GM18505 (cell line): ENCODE measurements around the gene PHB1.

ENCODE experiments used
- ATAC-seq: cut with Tn5 transposase; IDR thresholded peaks from one replicate; pipeline ENCODE4 v1.9.1; 2021; ENCODE audit not compliant: unreplicated experiment
- POLR2A ChIP-seq: IDR thresholded peaks from 4 replicates; pipeline ENCODE4 v1.6.1; 2011; ENCODE audit warnings: borderline replicate concordance; ENCODE audit not compliant: insufficient read depth, insufficient read length; ENCODE audit errors: extremely low read depth

PHB1 gene

DNA sequence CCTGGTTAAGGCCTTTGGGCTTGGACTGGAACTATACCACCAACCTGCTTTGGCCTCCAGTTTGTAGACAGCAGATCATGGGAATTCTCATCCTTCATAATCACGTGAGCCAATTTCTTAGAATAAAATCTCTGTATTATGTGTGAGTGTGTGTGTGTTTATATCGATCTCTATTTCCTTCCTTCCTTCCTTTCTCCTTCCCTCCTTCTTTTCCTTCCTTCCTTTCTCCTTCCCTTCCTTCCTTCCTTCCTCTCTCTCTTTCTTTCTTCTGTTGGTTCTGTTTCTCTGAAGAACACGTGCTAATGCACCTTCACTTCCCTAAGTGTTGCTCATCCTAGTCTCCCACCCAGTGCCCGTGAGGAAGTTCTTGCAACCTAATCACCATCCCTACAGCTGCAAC, 35.5 kb upstream of the PHB1 start:
- ATAC-seq, result no peak
- no peak for TF ChIP-seq POLR2A

DNA sequence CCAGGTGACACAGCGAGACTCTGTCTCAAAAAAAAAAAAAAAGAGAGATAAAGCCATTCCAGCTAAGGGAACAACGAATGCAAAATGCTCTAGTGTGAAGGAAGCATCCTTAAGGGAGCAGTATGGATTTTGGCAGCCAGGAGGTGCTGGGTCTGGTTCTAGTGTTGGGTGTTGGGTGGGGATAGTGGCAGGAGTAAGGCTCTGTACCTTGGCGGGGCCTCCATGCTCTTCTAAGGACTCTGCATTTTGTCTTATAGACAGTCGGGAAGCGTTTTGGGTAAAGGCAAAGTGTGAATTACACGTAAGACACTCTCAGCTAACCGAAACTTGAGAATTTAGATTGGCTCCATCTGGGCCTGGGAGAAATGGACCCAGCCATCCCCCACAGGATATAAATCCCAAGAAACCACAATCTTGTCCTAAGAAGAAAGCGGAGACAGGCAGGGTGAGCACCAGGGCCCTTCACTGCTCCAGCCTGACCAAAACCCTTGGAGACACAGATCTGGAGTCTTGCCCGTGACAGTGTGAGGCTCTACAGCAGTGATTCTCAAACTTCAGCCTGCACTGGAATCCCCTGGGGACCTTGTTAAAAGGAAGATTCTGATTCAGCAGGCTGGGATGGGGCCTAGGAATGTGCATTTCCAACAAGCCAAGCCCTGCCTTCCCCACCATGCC, 33.1 kb upstream of the PHB1 start:
- ATAC-seq, result no peak
- TF ChIP-seq POLR2A, result no peak

DNA sequence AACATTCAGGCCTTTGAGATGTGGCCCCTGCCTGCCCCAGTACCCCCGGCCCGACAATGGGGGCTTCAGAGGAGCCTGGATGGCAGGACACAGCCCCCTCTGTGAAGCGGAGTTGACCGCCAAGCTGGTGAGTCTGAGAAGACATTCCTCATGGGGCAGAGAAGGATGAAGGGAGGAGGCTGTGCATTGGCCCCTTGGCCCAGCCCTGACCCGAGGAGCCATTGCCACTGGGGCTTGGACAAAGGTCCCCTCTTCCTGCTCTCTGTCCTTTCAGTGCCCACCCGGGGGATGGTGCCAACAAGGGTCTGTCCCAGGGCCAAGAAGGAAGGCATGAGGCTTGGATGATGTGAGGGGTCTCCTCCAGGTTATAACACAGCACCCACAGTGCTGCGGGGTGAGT, 30.9 kb upstream of the PHB1 start:
- ATAC-seq, result no peak
- no peak for TF ChIP-seq POLR2A

- no peak for ATAC-seq
- TF ChIP-seq POLR2A, result no peak
These were observed 29.7 kb upstream of the PHB1 start for GRCh38 chr17:49444384-49444783.

GRCh38 chr17:49443862-49444261, 29.2 kb upstream of the PHB1 start:
- no peak for TF ChIP-seq POLR2A
- no peak for ATAC-seq

DNA sequence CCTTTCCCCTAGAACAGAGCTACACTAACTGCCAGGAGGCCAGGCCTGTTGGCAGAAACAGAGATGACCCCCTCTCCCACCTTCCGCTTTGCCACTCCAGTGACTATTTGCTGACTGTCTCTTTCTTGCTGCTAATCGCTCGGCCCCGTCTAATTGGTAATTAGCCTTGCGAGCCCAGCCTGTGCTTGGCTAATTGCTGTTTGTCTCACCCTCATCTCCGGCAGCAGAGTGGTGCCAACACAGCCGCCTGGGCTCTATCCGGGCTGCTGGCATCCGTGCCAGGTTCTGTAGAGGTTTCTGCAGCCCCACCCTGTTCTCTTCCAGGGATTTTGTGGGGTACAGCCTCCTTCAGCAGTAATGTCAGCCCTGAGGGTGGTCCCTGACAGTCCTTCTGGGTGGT, 27.4 kb upstream of the PHB1 start:
- no peak for ATAC-seq
- TF ChIP-seq POLR2A, result no peak

DNA sequence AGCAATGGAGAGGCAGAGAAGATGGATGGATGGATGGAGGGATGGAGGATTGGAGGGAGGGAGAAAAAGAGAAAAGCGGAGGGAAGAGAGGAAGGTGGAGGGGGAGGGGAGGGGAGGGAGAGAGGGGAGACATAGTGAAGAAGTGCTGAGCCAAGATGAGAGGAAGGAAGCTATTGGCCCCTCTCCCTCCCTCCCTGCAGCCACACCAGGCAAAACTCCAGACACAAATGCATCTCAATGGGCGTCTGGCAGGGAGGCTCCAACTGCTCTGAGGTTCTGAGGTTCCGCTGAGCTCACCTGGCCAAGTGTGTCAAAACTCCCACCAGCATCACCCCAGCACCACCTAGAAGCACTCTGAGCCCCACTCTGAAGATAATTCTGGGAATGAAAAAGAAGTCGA, 26.9 kb upstream of the PHB1 start:
- ATAC-seq, result no peak
- TF ChIP-seq POLR2A, result no peak

DNA sequence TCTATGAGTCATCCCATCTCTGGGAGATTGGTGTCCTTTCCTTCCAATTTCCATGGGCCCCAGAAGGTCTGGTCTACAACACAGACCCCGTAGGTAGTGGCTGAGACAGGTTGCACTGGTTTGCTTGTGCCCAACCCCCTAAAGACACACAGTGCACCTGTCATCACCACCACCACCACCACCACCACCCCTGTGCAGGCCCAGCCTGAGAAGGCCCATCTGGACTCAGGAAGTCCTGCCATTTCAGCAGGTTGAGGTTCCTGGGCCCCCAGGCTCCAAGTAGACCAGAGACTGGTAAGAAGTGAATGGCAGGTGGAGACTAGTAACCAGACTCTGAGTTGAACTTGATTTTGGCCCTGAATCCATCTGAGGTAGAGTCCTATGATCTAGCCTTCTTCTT, 25.9 kb upstream of the PHB1 start:
- TF ChIP-seq POLR2A, result no peak
- no peak for ATAC-seq

- no peak for ATAC-seq
- no peak for TF ChIP-seq POLR2A
These were observed 25.2 kb upstream of the PHB1 start for GRCh38 chr17:49439673-49440571.

DNA sequence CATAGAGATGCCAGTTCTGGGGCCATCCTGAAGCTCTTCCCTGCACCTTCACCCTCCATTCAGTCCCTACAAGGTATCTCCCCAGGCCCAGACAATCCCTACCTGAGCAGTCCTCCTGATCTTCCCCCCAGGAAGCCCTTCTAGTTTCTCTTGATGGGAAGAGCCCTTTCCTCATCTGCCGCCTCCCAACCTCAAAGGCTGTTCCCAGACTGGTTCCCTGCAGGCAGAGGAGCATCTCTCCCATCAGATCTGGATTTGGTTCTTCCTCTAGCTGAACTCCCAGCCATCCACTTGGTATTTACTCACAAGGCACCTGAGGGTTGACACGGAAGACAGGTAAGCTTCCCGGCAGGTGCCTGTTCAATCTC, 24.6 kb upstream of the PHB1 start:
- no peak for ATAC-seq
- TF ChIP-seq POLR2A, result no peak

GRCh38 chr17:49438436-49439278, 24.0 kb upstream of the PHB1 start:
- TF ChIP-seq POLR2A, result no peak
- no peak for ATAC-seq

- no peak for ATAC-seq
- no peak for TF ChIP-seq POLR2A
These were observed 23.2 kb upstream of the PHB1 start for GRCh38 chr17:49437696-49438435.

- TF ChIP-seq POLR2A, result no peak
- no peak for ATAC-seq
These were observed 21.5 kb upstream of the PHB1 start for GRCh38 chr17:49436174-49436573.

GRCh38 chr17:49435671-49436029, 21.0 kb upstream of the PHB1 start:
- no peak for TF ChIP-seq POLR2A
- no peak for ATAC-seq
